ENCODE results near the gene NMU. TPM values are rescaled to one million over a fixed set of nuclear protein-coding genes. Genes with fewer than 3 reads are reported as not detected.
"Not testable (repeated sequence)": the region's sequence is repeated elsewhere in the genome, so short reads cannot be mapped to it uniquely, and the experiment has no call there.

The NMU gene
- total RNA-seq: not detected in 2 replicates

GRCh38 chr4:55635741-55636655, at the start of gene NMU:
NMU (minus strand) TSS chr4:55636298; CDS start chr4:55636192, 106 bp downstream.
- ChIA-PET CTCF (no interaction called here), POLR2A (no interaction called here)
- TF ChIP-seq CTCF (IDR thresholded peaks at IDR 0.05): no peak
- H3K27me3 Mint-ChIP-seq: peaks cover 36% of the 10 kb centered on the region
- peaks cover 15% of the 10 kb centered on the region for H3K4me1 Mint-ChIP-seq
- intact Hi-C loops (cut with micrococcal nuclease): loop anchor here (1.0 to 10.0 kb wide), 3 partner anchors 91 to 227 kb away; partner anchors contain the start of gene CLOCK
- peak within 1 kb of the TSS; percentile 73 for H3K4me3 Mint-ChIP-seq
- H3K27ac Mint-ChIP-seq: no peak within 1 kb of the TSS
- ATAC-seq (ENCODE audit: low read depth) (peak; percentile 70), DNase-seq (peak; percentile 20)
- no peaks in the 10 kb centered on the region for H3K36me3 Mint-ChIP-seq (ENCODE audit: low read depth)
- peaks cover 3% of the 10 kb centered on the region for H3K9me3 Mint-ChIP-seq

GRCh38 chr4:55684276-55684675, 48.2 kb upstream of the NMU start:
- CTCF ChIA-PET: no interaction called here
- DNase-seq (no peak), ATAC-seq (ENCODE audit: low read depth) (no peak)
- Mint-ChIP-seq H3K9me3 (no peaks in the 10 kb centered on the region), H3K4me3 (no peak overlapping the region), H3K36me3 (ENCODE audit: low read depth) (no peaks in the 10 kb centered on the region), H3K27ac (no peak overlapping the region), H3K4me1 (no peaks in the 10 kb centered on the region), H3K27me3 (no peaks in the 10 kb centered on the region)
- no peak for TF ChIP-seq CTCF (IDR thresholded peaks at IDR 0.05)
- intact Hi-C loops (cut with micrococcal nuclease): no loop called here
- POLR2A ChIA-PET: no interaction called here

- H3K4me3 Mint-ChIP-seq; H3K36me3 Mint-ChIP-seq (ENCODE audit: low read depth); ATAC-seq (ENCODE audit: low read depth); H3K4me1 Mint-ChIP-seq; CTCF ChIA-PET; DNase-seq; H3K27ac Mint-ChIP-seq; intact Hi-C loops (cut with micrococcal nuclease); H3K27me3 Mint-ChIP-seq; H3K9me3 Mint-ChIP-seq; POLR2A ChIA-PET: not testable (repeated sequence)
Measured at GRCh38 chr4:55682797-55683196, 46.7 kb upstream of the NMU start.

- no peak for TF ChIP-seq CTCF (IDR thresholded peaks at IDR 0.05)
- DNase-seq (no peak), ATAC-seq (ENCODE audit: low read depth) (no peak)
- CTCF ChIA-PET: no interaction called here
- Mint-ChIP-seq H3K27me3 (peaks cover 1% of the 10 kb centered on the region), H3K27ac (no peak overlapping the region), H3K9me3 (no peaks in the 10 kb centered on the region), H3K36me3 (ENCODE audit: low read depth) (no peaks in the 10 kb centered on the region), H3K4me1 (no peaks in the 10 kb centered on the region), H3K4me3 (no peak overlapping the region)
- POLR2A ChIA-PET: no interaction called here
- intact Hi-C loops (cut with micrococcal nuclease): no loop called here
Measured at GRCh38 chr4:55682295-55682694, 46.2 kb upstream of the NMU start.

GRCh38 chr4:55681430-55681829, 45.3 kb upstream of the NMU start:
- ChIA-PET POLR2A (no interaction called here), CTCF (no interaction called here)
- H3K9me3 Mint-ChIP-seq: no peaks in the 10 kb centered on the region
- no peaks in the 10 kb centered on the region for H3K36me3 Mint-ChIP-seq (ENCODE audit: low read depth)
- H3K4me3 Mint-ChIP-seq: no peak overlapping the region
- intact Hi-C loops (cut with micrococcal nuclease): no loop called here
- peaks cover 1% of the 10 kb centered on the region for H3K27me3 Mint-ChIP-seq
- DNase-seq: no peak
- H3K27ac Mint-ChIP-seq: no peak overlapping the region
- ATAC-seq (ENCODE audit: low read depth): no peak
- H3K4me1 Mint-ChIP-seq: no peaks in the 10 kb centered on the region
- no peak for TF ChIP-seq CTCF (IDR thresholded peaks at IDR 0.05)
